GM12878 (cell line): ENCODE results near the gene DNAAF3. TPM values are rescaled to one million over a fixed set of nuclear protein-coding genes. Genes with fewer than 3 reads are reported as not detected.

Source experiments
- ATAC-seq: fragments of 200-7000 bp; cut with Tn5 transposase; 3 replicates; pipeline ENCODE4 v1.9.1; 2020; ENCODE audit warnings: mild to moderate bottlenecking, moderate library complexity
- BruUV-seq: library from RNA; stranded (reverse); fragments of 400-500 nt; replicated peaks from 2 replicates; lab custom pipeline; 2021; lab: Mats Ljungman, UMichigan
- CTCF ChIA-PET: fragments of 300-600 bp; sonication (Branson Sonifier 250); formaldehyde crosslinking; extraction: SDS; loops from one replicate; lab custom pipeline; 2021; ENCODE audit warnings: inconsistent platforms; lab: Yijun Ruan, JAX
- POLR2A ChIA-PET: fragments of 350-600 bp; formaldehyde crosslinking; extraction: SDS; loops from one replicate; lab custom pipeline; 2021; ENCODE audit warnings: inconsistent platforms; lab: Charles Lee
- RAD21 ChIA-PET: fragments of 300-600 bp; sonication (Branson Sonifier 250); formaldehyde crosslinking; loops from one replicate; lab custom pipeline; 2023; ENCODE audit warnings: antibody characterized with exemption; ENCODE audit not compliant: unreplicated experiment; lab: Charles Lee
- SMC1A ChIA-PET: fragments of 300-600 bp; sonication (Branson Sonifier 250); formaldehyde crosslinking; loops from one replicate; lab custom pipeline; 2023; ENCODE audit not compliant: unreplicated experiment, uncharacterized antibody; lab: Charles Lee
- DNase-seq: peaks from one replicate; pipeline ENCODE4 v3.0.0-alpha.2; 2011; ENCODE audit warnings: low read depth, low spot score
- FAIRE-seq: peaks from 3 replicates; lab custom pipeline; 2011; peaks lifted over from hg19 to GRCh38; lab: Jason Lieb, UNC
- H2AFZ ChIP-seq: 2 replicates; pipeline ENCODE4 v1.6.0; 2011; ENCODE audit warnings: low read depth, low read length, control low read depth; ENCODE audit not compliant: control insufficient read depth
- H3K27ac ChIP-seq: 2 replicates; pipeline ENCODE4 v1.5.1; 2011; ENCODE audit warnings: control low read depth; ENCODE audit not compliant: control insufficient read depth, insufficient read depth
- H3K27me3 ChIP-seq, 2 experiments: replicated peaks in 1 of 2; 2 replicates each; pipeline versions ENCODE4 v1.6.0 to v1.6.1; 2011; ENCODE audit warnings: low read length in 1 of 2; ENCODE audit not compliant: control insufficient read depth in 2 of 2, insufficient read depth in 2 of 2
- H3K36me3 ChIP-seq, 2 experiments: 2 replicates each; pipeline ENCODE4 v1.5.1; 2011; ENCODE audit warnings: low read length in 1 of 2; ENCODE audit not compliant: control insufficient read depth in 2 of 2, insufficient read depth in 2 of 2
- H3K4me1 ChIP-seq: 2 replicates; pipeline ENCODE4 v1.6.1; 2011; ENCODE audit warnings: mild to moderate bottlenecking, low read length, moderate library complexity, mixed read lengths; ENCODE audit not compliant: control insufficient read depth, insufficient read depth
- H3K4me2 ChIP-seq: 2 replicates; pipeline ENCODE4 v1.6.0; 2011; ENCODE audit warnings: control low read depth; ENCODE audit not compliant: control insufficient read depth, insufficient read depth
- H3K4me3 ChIP-seq: fragments of 200-600 bp; sonication (generic); 2 replicates; pipeline ENCODE4 v1.5.1; 2016
- H3K79me2 ChIP-seq: 2 replicates; pipeline ENCODE4 v1.6.0; 2011; ENCODE audit warnings: low read length; ENCODE audit not compliant: control insufficient read depth, insufficient read depth
- H3K9ac ChIP-seq: 2 replicates; pipeline ENCODE4 v1.8.0; 2011; ENCODE audit warnings: low read length, control low read depth, mixed read lengths; ENCODE audit not compliant: control insufficient read depth, insufficient read depth
- H3K9me3 ChIP-seq: replicated peaks from 3 replicates; pipeline ENCODE4 v1.5.1; 2011; ENCODE audit warnings: mild to moderate bottlenecking, low read length; ENCODE audit not compliant: control insufficient read depth, insufficient read depth
- H4K20me1 ChIP-seq: 2 replicates; pipeline ENCODE4 v1.6.0; 2011; ENCODE audit not compliant: control insufficient read depth, insufficient read depth
- CREM ChIP-seq: IDR thresholded peaks from 2 replicates; pipeline ENCODE4 v1.6.1; 2014; ENCODE audit warnings: antibody characterized with exemption, low read depth
- EP300 ChIP-seq, 2 experiments: fragments of 150-350 bp in 1 of 2; IDR thresholded peaks; 2 replicates each; pipeline ENCODE4 v1.6.1; 2011 to 2012; ENCODE audit warnings: low read depth in 2 of 2, low read length in 2 of 2, borderline replicate concordance in 1 of 2, improper control_type of control experiment in 1 of 2, inconsistent platforms in 1 of 2; ENCODE audit not compliant: control insufficient read depth in 1 of 2
- IKZF2 ChIP-seq, 2 experiments: fragments of 450-650 bp; IDR thresholded peaks; 2 replicates each; pipeline ENCODE4 v1.6.1; 2017; ENCODE audit warnings: mild to moderate bottlenecking in 2 of 2, moderate library complexity in 2 of 2
- JUNB ChIP-seq: IDR thresholded peaks from 2 replicates; pipeline ENCODE4 v1.6.1; 2016; ENCODE audit warnings: antibody characterized with exemption, mild to moderate bottlenecking
- KAT2A ChIP-seq: conservative IDR thresholded peaks from 2 replicates; pipeline ENCODE4 v1.6.1; 2011; ENCODE audit warnings: low read depth, low read length; ENCODE audit not compliant: control insufficient read depth
- POU2F2 ChIP-seq: IDR thresholded peaks from 3 replicates; pipeline ENCODE4 v1.6.1; 2011; ENCODE audit warnings: low read depth, mild to moderate bottlenecking, low read length, borderline replicate concordance
- RELA ChIP-seq: fragments of 450-650 bp; IDR thresholded peaks from 2 replicates; pipeline ENCODE4 v1.8.0; 2014; ENCODE audit warnings: borderline replicate concordance; ENCODE audit not compliant: partially characterized antibody
- SPI1 ChIP-seq: IDR thresholded peaks from 2 replicates; pipeline ENCODE4 v1.6.1; 2011; ENCODE audit warnings: low read depth, mild to moderate bottlenecking, low read length, moderate library complexity, borderline replicate concordance; ENCODE audit not compliant: insufficient read depth
- ZNF622 ChIP-seq: fragments of 450-650 bp; IDR thresholded peaks from 2 replicates; pipeline ENCODE4 v1.6.1; 2017; ENCODE audit warnings: mild to moderate bottlenecking, inconsistent platforms
- WGBS: methylation state at CpG from one replicate; pipeline ENCODE4 v1.1.6; 2016; ENCODE audit warnings: low lambda C conversion rate; ENCODE audit not compliant: insufficient replicate concordance, insufficient coverage; ENCODE audit errors: missing lambda C conversion rate; 5-methylcytosine and 5-hydroxymethylcytosine counted together
- in situ Hi-C: fragments of 300-500 bp; cut with MboI; formaldehyde crosslinking; loops from 9 replicates; pipeline ENCODE4 v1.14.3; 2018; ENCODE audit warnings: mixed read lengths
- intact Hi-C: fragments of 100-400 bp; cut with micrococcal nuclease; formaldehyde crosslinking; loops from one replicate; pipeline ENCODE4 v1.14.2; 2022; ENCODE audit not compliant: unreplicated experiment
- polyA plus RNA-seq, 11 experiments: library from polyadenylated mRNA; depleted of rRNA in 4 of 11; unstranded in 6 of 11; stranded (reverse) in 5 of 11; fragments of >200 nt; fragmentation: Nextera tagmentation in 4 of 11; fragmentation: Illumina TruSeq in 1 of 11; extraction: Ambion mirVana in 4 of 11; extraction: Trizol in 1 of 11; gene quantifications; 1 replicate in 1 of 11; 2 replicates in 10 of 11; pipeline versions ENCODE4 v1.2.1 to v1.2.3, GENCODE V29; 2011 to 2016; ENCODE audit warnings: inconsistent platforms in 2 of 11, missing spikeins in 2 of 11, low read depth in 1 of 11
- total RNA-seq, 4 experiments: library from RNA; depleted of rRNA in 3 of 4; stranded (reverse); fragments of >200 nt in 3 of 4; fragmentation: Illumina TruSeq in 1 of 4; extraction: Trizol in 1 of 4; gene quantifications; 2 replicates each; pipeline versions ENCODE4 v1.2.1 to v1.2.3, GENCODE V29; 2013 to 2021
- TF ChIP-seq, protein P1 (sequence below): IDR thresholded peaks from 2 replicates; pipeline ENCODE4 v1.6.1; 2011; ENCODE audit warnings: low read depth, low read length, improper control_type of control experiment, borderline replicate concordance

Gene DNAAF3
- total and polyA plus RNA-seq, 10 of the 15 experiments (the other 5 are each of a cell fraction or from before 2014, with no cell fraction given), result not detected

DNA sequence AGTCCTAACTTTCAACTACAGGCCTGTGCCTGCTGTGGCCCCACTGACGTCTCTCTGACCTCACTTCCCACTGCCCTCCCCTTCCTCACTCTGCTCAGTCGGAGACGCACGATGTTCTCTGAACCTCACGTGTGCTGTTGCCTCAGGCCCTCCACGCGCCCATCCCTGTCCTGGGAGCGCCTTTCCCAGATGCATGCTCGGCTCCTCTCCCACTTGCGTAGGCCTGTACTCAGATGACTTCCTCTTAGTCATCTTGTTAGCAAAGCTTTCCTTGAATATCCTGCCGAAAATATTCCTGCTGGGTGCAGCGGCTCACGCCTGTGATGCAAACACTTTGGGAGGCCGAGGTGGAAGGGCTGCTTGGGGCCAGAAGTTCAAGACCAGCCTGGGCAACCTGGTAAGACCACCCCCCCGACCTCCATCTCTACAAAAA, 23.0 kb upstream of the DNAAF3 start:
- POLR2A ChIA-PET, result no interaction called here
- Histone ChIP-seq H3K9me3 (no peaks in the 10 kb centered on the region), H3K4me3 (no peak overlapping the region), H3K27ac (no peak overlapping the region), H3K79me2 (no peaks in the 10 kb centered on the region), H3K4me2 (no peak overlapping the region), H3K27me3 (no peaks in the 10 kb centered on the region), H3K36me3 (no peaks in the 10 kb centered on the region), H3K9ac (no peak overlapping the region), H4K20me1 (no peaks in the 10 kb centered on the region), H2AFZ (no peak overlapping the region), H3K4me1 (no peaks in the 10 kb centered on the region)
- SMC1A ChIA-PET, result no interaction called here
- in situ Hi-C loops (no loop called here), intact Hi-C loops (no loop called here)
- 48% methylated on average over 15 of the region's 15 CpGs for WGBS
- ATAC-seq, result no peak
- RAD21 ChIA-PET, result interaction anchor here (0.7 kb wide), 1 partner anchor 45 kb away, joined by 3 read pairs; no protein-coding TSS in a partner anchor
- TF ChIP-seq RELA (no peak), ZNF622 (no peak), KAT2A (no peak), SPI1 (no peak), JUNB (no peak), POU2F2 (no peak), CREM (no peak), EP300 (IDR thresholded peaks at IDR 0.05; ENCODE audit: borderline replicate concordance in 1 of 2, control insufficient read depth in 1 of 2, low read depth in 2 of 2, low read length in 2 of 2) (no peak), IKZF2 (IDR thresholded peaks at IDR 0.05) (no peak)
- TF ChIP-seq, protein P1, sequence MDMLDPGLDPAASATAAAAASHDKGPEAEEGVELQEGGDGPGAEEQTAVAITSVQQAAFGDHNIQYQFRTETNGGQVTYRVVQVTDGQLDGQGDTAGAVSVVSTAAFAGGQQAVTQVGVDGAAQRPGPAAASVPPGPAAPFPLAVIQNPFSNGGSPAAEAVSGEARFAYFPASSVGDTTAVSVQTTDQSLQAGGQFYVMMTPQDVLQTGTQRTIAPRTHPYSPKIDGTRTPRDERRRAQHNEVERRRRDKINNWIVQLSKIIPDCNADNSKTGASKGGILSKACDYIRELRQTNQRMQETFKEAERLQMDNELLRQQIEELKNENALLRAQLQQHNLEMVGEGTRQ, result no peak
- BruUV-seq, result no TSS peak
- CTCF ChIA-PET, result no interaction called here
- no peak for DNase-seq
- no peak for FAIRE-seq
